ENCODE measurements around the gene MDM4. TPM values are rescaled to one million over a fixed set of nuclear protein-coding genes. Genes with fewer than 3 reads are reported as not detected.

MDM4 gene
- total RNA-seq, 2 experiments from 2014 or later = 89.1 to 94.6 TPM

DNA sequence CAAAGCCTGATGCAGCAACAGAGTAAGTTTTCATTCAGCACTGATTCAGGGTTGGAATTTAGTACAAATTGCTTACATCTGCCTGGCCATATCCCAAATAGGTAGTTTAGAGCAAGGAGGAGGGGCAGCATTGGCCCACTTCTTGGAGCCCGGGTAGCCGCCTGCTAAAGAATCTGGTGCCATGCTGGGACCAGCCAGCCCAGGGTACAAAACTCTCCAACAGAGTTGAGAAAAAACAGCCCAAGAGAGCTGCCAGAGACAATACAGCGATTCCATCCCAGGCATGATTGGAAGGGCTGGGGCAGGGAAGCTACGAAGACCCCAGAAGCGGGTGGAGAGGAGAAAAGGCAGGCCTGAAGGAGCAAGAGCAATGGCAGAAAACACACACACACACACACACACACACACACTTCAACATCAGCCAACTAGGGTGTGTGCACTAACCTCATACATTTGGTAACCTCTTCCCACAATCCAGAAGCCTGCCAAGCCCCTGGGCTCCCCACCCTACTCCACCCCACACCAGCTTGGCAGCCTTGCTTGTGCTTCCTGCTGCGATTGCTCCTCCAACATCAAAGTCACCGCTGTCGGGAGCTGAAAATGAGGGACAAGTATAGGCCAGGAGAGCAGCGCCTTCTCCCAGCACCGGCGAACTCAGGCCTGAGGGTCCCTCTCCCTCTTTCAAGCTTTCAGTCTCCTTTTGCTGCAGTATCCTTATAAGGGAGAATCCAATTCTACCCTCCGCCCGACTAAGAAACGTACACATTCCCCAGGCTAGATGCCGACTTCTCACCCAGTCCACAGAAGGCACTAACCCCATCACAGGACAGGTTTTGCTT is 22.8 kb upstream of the MDM4 start:
- H3K27ac Mint-ChIP-seq = peak overlapping the region; percentile 82
- H3K4me3 Mint-ChIP-seq = peak overlapping the region; percentile 95
- peak; percentile 43 for DNase-seq
- no peaks in the 10 kb centered on the region for H3K27me3 Mint-ChIP-seq
- CTCF ChIA-PET = interaction anchor here (0.6 to 18.6 kb wide), 13 partner anchors 9 to 98 kb away, joined by 3 to 910 read pairs (median 8); partner anchors contain the start of gene MDM4
- intact Hi-C loops (cut with DNase I, micrococcal nuclease) = no loop called here
- POLR2A ChIA-PET = interaction anchor here (0.6 to 2.6 kb wide), 16 partner anchors 12 to 129 kb away, joined by 3 to 13 read pairs (median 3); partner anchors contain the start of gene MDM4
- no peaks in the 10 kb centered on the region for H3K9me3 Mint-ChIP-seq (ENCODE audit: low read depth)
- no peak for ATAC-seq
- H3K4me1 Mint-ChIP-seq = peaks cover 61% of the 10 kb centered on the region
- peaks cover 7% of the 10 kb centered on the region for H3K36me3 Mint-ChIP-seq (ENCODE audit: low read depth)

DNA sequence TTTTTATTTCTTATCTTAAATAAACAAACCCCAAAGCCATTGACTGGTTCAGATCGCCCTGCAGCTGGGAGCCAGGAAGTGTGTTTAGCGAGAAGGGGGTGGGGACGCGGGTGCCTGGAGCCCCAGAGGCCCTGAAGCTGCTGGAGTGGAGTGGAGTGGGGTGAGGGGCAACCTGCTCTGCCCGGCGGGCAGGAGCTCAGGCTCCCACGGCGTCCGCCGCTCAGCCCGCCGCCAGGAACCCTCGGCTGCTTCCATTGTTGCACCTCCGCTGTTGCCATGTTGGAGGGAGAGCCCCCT is 22.3 kb upstream of the MDM4 start:
- ChIA-PET CTCF (interaction anchor here (0.6 to 18.6 kb wide), 15 partner anchors 9 to 116 kb away, joined by 3 to 910 read pairs (median 5); partner anchors contain the start of gene MDM4), POLR2A (interaction anchor here (0.5 to 2.6 kb wide), 13 partner anchors 11 to 130 kb away, joined by 3 to 13 read pairs (median 3); partner anchors contain the start of gene MDM4)
- peak overlapping the region; percentile 82 for H3K27ac Mint-ChIP-seq
- H3K27me3 Mint-ChIP-seq = no peaks in the 10 kb centered on the region
- no peaks in the 10 kb centered on the region for H3K9me3 Mint-ChIP-seq (ENCODE audit: low read depth)
- intact Hi-C loops (cut with DNase I, micrococcal nuclease) = loop anchor here (1.0 to 2.0 kb wide), 6 partner anchors 9 to 83 kb away; partner anchors contain the start of genes PPP1R15B (in 2 of the 2) and MDM4 (in 1 of the 2)
- H3K4me1 Mint-ChIP-seq = peaks cover 60% of the 10 kb centered on the region
- H3K36me3 Mint-ChIP-seq (ENCODE audit: low read depth) = peaks cover 4% of the 10 kb centered on the region
- DNase-seq (peak; percentile 72), ATAC-seq (peak; percentile 39)
- H3K4me3 Mint-ChIP-seq = peak overlapping the region; percentile 95

DNA sequence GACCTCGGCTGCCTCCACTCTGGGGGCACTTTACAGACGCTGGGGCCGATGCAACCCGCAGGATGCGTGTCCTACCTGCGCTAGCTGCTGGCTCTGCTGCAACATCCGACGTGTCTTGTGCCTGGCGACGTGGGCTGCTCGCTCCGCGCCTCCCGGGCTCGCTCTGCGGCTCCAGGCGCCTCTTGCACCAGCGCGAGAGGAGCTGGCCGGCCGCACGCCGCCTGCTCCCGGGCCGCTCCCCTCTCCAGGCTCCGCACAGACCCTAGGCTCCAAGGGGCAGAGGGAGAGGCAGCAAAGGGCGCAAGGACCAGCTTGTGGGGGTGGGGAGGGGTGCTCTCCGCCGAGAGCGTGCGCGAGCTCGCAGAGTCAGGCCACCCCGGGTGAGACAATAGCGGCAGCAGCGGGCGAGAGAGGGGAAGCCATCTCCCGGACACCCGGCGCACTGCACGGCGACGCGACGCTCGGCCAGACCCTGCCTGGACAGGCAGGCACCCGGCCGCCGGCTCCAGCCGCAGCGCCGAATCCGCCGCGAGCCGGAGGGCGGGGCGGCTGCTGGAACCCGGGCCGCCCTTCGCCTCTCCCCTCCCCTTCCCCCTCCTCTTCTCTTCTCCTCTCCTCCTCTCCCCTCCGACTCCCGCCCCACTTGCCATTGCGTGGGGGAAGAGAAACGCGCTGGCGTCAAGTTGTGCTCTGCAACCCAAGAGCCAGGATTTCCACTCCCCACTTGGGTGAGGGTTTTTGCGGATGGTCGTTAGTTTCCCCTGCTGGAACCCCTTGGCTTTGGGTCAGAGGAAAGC is 21.7 kb upstream of the MDM4 start, which contains the start of gene PIK3C2B:
TSS of gene PIK3C2B (minus strand) at position 525 of the 797 bp plus-strand sequence. CDS start 25,003 bp downstream, outside the sequence.
- H3K27me3 Mint-ChIP-seq = no peaks in the 10 kb centered on the region
- H3K36me3 Mint-ChIP-seq (ENCODE audit: low read depth) = peaks cover 4% of the 10 kb centered on the region
- ATAC-seq (peak; percentile 77), DNase-seq (peak; percentile 86)
- peak within 1 kb of the TSS; percentile 95 for H3K4me3 Mint-ChIP-seq
- peak within 1 kb of the TSS; percentile 91 for H3K27ac Mint-ChIP-seq
- POLR2A ChIA-PET = interaction anchor here (0.5 to 2.6 kb wide), 12 partner anchors 11 to 130 kb away, joined by 3 to 13 read pairs (median 4); partner anchors contain the start of gene MDM4
- intact Hi-C loops (cut with DNase I, micrococcal nuclease) = loop anchor here (1.0 to 2.0 kb wide), 6 partner anchors 9 to 83 kb away; partner anchors contain the start of genes PPP1R15B (in 2 of the 2) and MDM4 (in 1 of the 2)
- CTCF ChIA-PET = interaction anchor here (0.6 to 18.6 kb wide), 18 partner anchors 8 to 288 kb away, joined by 3 to 910 read pairs (median 5); partner anchors contain the start of gene MDM4
- H3K9me3 Mint-ChIP-seq (ENCODE audit: low read depth) = no peaks in the 10 kb centered on the region
- peaks cover 62% of the 10 kb centered on the region for H3K4me1 Mint-ChIP-seq

DNA sequence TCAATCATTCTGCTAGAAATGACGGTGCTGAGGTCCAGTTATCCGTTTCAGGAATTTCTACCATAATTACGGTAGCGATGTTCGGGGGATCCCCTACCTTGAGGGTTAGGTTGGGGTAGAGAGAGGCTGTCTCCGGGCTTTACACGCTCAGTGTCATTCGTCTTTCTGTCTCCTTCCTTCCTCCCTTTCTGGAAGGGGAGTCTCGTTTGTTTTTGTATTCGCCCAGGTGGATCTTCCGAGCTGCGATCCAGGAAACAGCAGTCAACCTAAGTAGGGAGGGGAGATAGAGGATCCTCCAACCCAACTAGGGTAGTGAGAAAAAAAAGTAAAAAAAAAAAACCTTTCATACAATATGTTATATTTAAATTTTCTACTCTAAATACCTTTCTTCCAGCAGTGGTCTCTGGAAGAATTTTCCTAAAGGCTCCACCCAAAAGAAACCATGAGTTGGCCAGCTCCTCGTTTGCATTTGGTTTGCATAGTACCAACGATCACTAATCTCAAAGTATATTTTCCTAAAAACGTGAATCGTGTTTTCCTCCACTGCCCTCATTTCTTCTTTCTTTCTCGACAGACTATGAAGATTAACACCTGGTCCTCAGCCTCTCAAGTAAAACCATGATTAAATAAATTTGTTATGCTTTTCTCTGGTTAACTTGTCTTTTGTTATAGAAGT is 21.0 kb upstream of the MDM4 start:
- intact Hi-C loops (cut with DNase I, micrococcal nuclease) = loop anchor here in 1 of 2 experiments (2.0 kb wide), 1 partner anchor 48 kb away; no protein-coding TSS in a partner anchor
- H3K27ac Mint-ChIP-seq = peak overlapping the region; percentile 91
- ATAC-seq = peak; percentile 61
- POLR2A ChIA-PET = interaction anchor here (1.1 to 2.6 kb wide), 3 partner anchors 21 to 84 kb away, joined by 3 to 13 read pairs (median 6); partner anchors contain the start of gene MDM4
- DNase-seq = no peak
- peaks cover 2% of the 10 kb centered on the region for H3K36me3 Mint-ChIP-seq (ENCODE audit: low read depth)
- peak overlapping the region; percentile 95 for H3K4me3 Mint-ChIP-seq
- CTCF ChIA-PET = interaction anchor here (0.6 to 18.6 kb wide), 16 partner anchors 7 to 289 kb away, joined by 3 to 910 read pairs (median 5); partner anchors contain the start of gene MDM4
- peaks cover 58% of the 10 kb centered on the region for H3K4me1 Mint-ChIP-seq
- no peaks in the 10 kb centered on the region for H3K27me3 Mint-ChIP-seq
- H3K9me3 Mint-ChIP-seq (ENCODE audit: low read depth) = no peaks in the 10 kb centered on the region

DNA sequence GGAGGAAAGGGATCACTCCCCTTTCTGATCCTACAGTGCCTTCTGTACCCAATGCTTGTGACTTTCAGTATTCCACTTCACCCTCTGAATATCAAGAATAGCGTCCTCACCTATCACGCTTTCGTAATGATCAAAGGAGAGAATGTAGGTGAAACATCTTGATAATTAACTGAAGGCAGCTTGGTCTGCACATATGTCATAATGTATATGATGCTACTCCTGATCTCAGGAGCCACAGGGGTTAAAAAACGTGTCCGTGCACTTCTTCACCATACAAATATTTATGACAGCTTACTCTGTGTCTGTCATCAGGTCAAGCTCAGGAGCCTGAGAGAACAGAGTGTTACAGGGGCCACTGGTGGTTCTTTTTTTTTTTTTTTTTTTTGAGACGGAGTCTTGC is 20.4 kb upstream of the MDM4 start:
- DNase-seq (no peak), ATAC-seq (no peak)
- CTCF ChIA-PET = interaction anchor here (0.6 to 18.6 kb wide), 7 partner anchors 7 to 126 kb away, joined by 3 to 910 read pairs (median 25); partner anchors contain the start of gene MDM4
- peak overlapping the region; percentile 84 for H3K27ac Mint-ChIP-seq
- POLR2A ChIA-PET = no interaction called here
- intact Hi-C loops (cut with DNase I, micrococcal nuclease) = loop anchor here in 1 of 2 experiments (2.0 kb wide), 1 partner anchor 49 kb away; no protein-coding TSS in a partner anchor
- H3K27me3 Mint-ChIP-seq = no peaks in the 10 kb centered on the region
- peaks cover 52% of the 10 kb centered on the region for H3K4me1 Mint-ChIP-seq
- H3K9me3 Mint-ChIP-seq (ENCODE audit: low read depth) = no peaks in the 10 kb centered on the region
- no peaks in the 10 kb centered on the region for H3K36me3 Mint-ChIP-seq (ENCODE audit: low read depth)
- peak overlapping the region; percentile 95 for H3K4me3 Mint-ChIP-seq

DNA sequence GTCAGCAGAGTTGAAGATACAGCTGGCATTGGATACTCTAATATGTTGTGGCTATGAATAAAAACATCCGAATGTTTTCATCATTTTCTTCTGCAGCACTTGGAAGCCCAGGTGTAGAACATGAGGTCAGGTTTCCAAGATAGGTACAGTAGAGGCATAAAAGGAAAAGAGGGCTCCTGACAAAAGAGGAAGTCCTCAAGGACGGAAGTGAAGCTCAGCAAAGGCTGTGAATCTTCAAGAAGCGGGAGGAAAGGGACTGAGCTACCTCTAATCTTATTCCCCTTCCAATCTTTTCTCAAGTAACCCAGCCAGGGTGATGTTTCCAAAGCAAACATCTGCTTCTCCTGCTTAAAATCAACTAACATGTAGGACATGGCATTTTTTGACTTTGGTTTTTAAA is 17.2 kb upstream of the MDM4 start:
- no peak overlapping the region for H3K4me3 Mint-ChIP-seq
- no peak for ATAC-seq
- H3K27me3 Mint-ChIP-seq = no peaks in the 10 kb centered on the region
- intact Hi-C loops (cut with DNase I, micrococcal nuclease) = no loop called here
- no peaks in the 10 kb centered on the region for H3K36me3 Mint-ChIP-seq (ENCODE audit: low read depth)
- no peak overlapping the region for H3K27ac Mint-ChIP-seq
- no peak for DNase-seq
- CTCF ChIA-PET = interaction anchor here (0.6 to 18.6 kb wide), 3 partner anchors 59 to 196 kb away, joined by 3 to 910 read pairs (median 4); no protein-coding TSS in a partner anchor
- no peaks in the 10 kb centered on the region for H3K9me3 Mint-ChIP-seq (ENCODE audit: low read depth)
- POLR2A ChIA-PET = interaction anchor here (1.8 kb wide), 1 partner anchor 18 kb away, joined by 6 read pairs; the partner anchor contains the start of gene MDM4
- H3K4me1 Mint-ChIP-seq = peaks cover 32% of the 10 kb centered on the region

DNA sequence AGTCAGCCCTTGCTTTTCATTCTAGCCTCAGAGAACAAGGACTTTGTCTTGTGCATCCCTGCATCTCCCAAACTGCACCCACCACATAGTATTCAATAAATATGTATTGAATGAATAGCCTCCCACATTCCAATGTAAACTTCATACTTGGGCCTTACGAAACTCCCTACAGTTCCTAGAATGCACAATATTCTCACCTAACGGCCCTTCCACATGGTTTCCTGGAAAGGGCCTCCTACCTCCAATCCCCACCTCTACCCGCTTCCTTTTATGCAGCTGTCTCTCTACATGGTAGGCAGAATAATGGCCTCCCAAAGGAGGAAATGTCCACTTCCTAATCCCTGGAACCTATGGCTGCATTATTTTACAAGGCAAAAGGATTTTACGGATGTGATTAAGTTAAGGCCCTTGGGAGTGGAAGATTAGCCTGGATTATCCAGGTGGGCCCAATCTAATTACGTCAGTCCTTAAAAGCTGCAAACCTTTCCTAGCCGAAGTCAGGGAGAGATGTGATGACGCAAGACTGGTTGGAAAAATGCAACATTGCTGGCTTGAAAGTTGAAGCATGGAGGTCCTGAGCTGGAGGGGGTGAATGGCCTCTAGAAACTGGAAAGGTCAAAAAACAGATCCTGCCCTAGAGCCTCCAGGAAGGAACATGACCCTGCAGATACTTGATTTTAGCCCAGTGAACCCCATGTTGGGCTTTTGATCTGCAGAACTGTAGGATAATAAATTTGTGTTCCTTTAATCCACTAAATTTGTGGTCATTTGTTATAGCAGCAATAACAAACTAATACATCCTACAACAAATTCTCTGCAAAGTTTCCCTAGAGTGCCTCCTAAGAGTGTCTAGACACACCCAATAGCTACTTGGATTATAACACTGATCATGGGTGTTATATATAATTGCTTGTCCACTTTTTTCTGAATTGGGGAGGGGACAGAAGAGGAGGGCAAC is 16.4 kb upstream of the MDM4 start:
- POLR2A ChIA-PET = no interaction called here

DNA sequence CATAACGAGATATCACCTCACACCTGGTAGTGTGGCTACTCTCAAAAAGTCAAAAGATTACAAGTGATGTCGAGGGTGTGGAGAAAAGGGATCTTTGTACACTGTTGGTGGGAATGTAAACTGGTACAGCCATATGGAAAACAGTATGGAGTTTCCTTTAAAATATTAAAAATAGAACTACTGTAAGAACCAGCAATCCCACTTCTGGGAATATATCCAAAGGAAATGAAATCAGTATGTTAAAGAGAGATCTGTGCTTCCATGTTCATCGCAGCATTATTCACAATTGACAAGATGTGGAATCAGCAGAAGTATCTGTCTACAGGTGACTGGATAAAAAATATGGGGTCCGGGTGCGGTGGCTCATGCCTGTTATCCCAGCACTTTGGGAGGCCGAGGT is 14.0 kb upstream of the MDM4 start:
- DNase-seq (no peak), ATAC-seq (no peak)
- CTCF ChIA-PET = interaction anchor here (0.6 to 18.6 kb wide), 23 partner anchors 8 to 335 kb away, joined by 3 to 910 read pairs (median 7); partner anchors contain the start of genes MDM4 and PIK3C2B
- Mint-ChIP-seq H3K36me3 (ENCODE audit: low read depth) (peaks cover 6% of the 10 kb centered on the region), H3K4me1 (peaks cover 27% of the 10 kb centered on the region), H3K4me3 (no peak overlapping the region), H3K9me3 (ENCODE audit: low read depth) (no peaks in the 10 kb centered on the region), H3K27me3 (peaks cover 2% of the 10 kb centered on the region), H3K27ac (no peak overlapping the region)
- POLR2A ChIA-PET = no interaction called here
- intact Hi-C loops (cut with DNase I, micrococcal nuclease) = loop anchor here in 1 of 2 experiments (2.0 to 10.0 kb wide), 3 partner anchors 139 to 1177 kb away; no protein-coding TSS in a partner anchor

More for the DNA sequence above, 16.4 kb upstream of the MDM4 start:
- DNase-seq (no peak), ATAC-seq (no peak)
- Mint-ChIP-seq H3K27ac (no peak overlapping the region), H3K27me3 (no peaks in the 10 kb centered on the region), H3K4me1 (peaks cover 33% of the 10 kb centered on the region), H3K36me3 (ENCODE audit: low read depth) (no peaks in the 10 kb centered on the region), H3K9me3 (ENCODE audit: low read depth) (no peaks in the 10 kb centered on the region), H3K4me3 (no peak overlapping the region)
- intact Hi-C loops (cut with DNase I, micrococcal nuclease) = loop anchor here in 1 of 2 experiments (5.0 to 10.0 kb wide), 2 partner anchors 292 to 1175 kb away; no protein-coding TSS in a partner anchor
- CTCF ChIA-PET = interaction anchor here (0.6 to 18.6 kb wide), 8 partner anchors 8 to 241 kb away, joined by 3 to 910 read pairs (median 4); no protein-coding TSS in a partner anchor

DNA sequence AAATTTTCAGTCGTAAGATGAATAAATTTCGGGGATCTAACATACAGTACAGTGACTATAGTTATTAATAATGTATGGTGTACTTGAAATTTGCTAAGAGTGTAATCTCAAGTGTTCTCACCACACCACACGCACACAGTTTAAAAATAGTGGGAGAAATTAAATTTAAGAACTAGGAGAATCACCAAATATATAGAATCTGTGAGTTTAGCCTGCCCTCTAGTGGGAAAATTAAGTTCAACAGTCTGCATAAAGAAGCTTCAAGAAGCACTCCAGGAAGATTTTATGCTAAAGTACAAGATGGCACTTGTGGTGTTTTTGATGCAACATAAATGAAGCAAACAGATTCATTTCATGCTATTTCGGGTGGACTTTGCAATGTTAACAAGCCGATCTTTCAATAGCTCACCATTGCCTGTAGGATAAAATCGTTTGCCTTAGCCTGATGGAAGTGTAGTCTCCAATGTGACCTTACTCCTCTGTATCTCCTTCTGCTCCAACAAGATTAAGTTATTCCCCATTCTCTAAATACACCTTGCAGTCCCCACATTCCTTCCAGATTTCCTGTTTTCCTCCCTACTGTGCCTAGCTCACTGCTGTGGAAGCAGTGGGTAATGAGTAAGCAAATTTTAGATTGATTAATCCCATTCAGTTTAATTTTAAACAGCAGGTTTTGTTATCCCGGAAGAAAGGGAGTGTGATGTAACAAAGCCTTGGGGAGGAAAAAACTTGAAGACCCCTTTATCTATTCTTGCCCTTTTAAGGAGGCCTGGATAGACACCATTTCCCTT is 12.9 kb upstream of the MDM4 start:
- ChIA-PET CTCF (interaction anchor here (0.5 to 18.6 kb wide), 41 partner anchors 9 to 336 kb away, joined by 3 to 910 read pairs (median 4); partner anchors contain the start of genes MDM4 and PIK3C2B), POLR2A (no interaction called here)
- H3K4me3 Mint-ChIP-seq = no peak overlapping the region
- peak overlapping the region; percentile 37 for H3K27ac Mint-ChIP-seq
- DNase-seq (no peak), ATAC-seq (no peak)
- peaks cover 2% of the 10 kb centered on the region for H3K27me3 Mint-ChIP-seq
- intact Hi-C loops (cut with DNase I, micrococcal nuclease) = loop anchor here (1.0 to 10.0 kb wide), 7 partner anchors 9 to 1179 kb away; partner anchors contain the start of gene PIK3C2B (in 1 of the 2)
- no peaks in the 10 kb centered on the region for H3K9me3 Mint-ChIP-seq (ENCODE audit: low read depth)
- peaks cover 32% of the 10 kb centered on the region for H3K4me1 Mint-ChIP-seq
- peaks cover 7% of the 10 kb centered on the region for H3K36me3 Mint-ChIP-seq (ENCODE audit: low read depth)

All from activated CD4-positive, alpha-beta T cell treated with anti-CD3 and anti-CD28 coated beads for 36 hours (primary cell).